GM23338 (cell line): Measurements from ENCODE around the gene AP3D1. TPM values are rescaled to one million over a fixed set of nuclear protein-coding genes. Genes with fewer than 3 reads are reported as not detected.
A peak's percentile ranks its signal among the peaks of the same experiment; 100 is the strongest.

Source experiments
- ATAC-seq: fragments of 200-7000 bp; cut with Tn5 transposase; 3 replicates; pipeline ENCODE4 v1.9.1; 2020
- DNase-seq: peaks from one replicate; pipeline ENCODE4 v3.0.0-alpha.2; 2015; ENCODE audit warnings: low spot score
- H2AFZ ChIP-seq: fragments of 200-600 bp; sonication (generic); 2 replicates; pipeline ENCODE4 v1.8.0; 2016; ENCODE audit warnings: antibody characterized with exemption, mild to moderate bottlenecking, moderate library complexity
- H3F3A ChIP-seq: fragments of 200-600 bp; sonication (generic); replicated peaks from 2 replicates; pipeline ENCODE4 v1.8.0; 2017; ENCODE audit warnings: antibody characterized with exemption, mixed run types, low read depth
- H3K27ac ChIP-seq: fragments of 200-600 bp; sonication (generic); 2 replicates; pipeline ENCODE4 v1.6.1; 2016; ENCODE audit warnings: low read depth
- H3K27me3 ChIP-seq: fragments of 200-600 bp; sonication (generic); 2 replicates; pipeline ENCODE4 v1.8.0; 2016; ENCODE audit warnings: mild to moderate bottlenecking, mixed run types, moderate library complexity; ENCODE audit not compliant: insufficient read depth
- H3K36me3 ChIP-seq: fragments of 200-600 bp; sonication (generic); 2 replicates; pipeline ENCODE4 v1.8.0; 2016; ENCODE audit warnings: mild to moderate bottlenecking; ENCODE audit not compliant: insufficient read depth
- H3K4me1 ChIP-seq: fragments of 200-600 bp; sonication (generic); 2 replicates; pipeline ENCODE4 v1.8.0; 2016; ENCODE audit warnings: mild to moderate bottlenecking, moderate library complexity; ENCODE audit not compliant: insufficient read depth
- H3K4me2 ChIP-seq: fragments of 200-600 bp; sonication (generic); 2 replicates; pipeline ENCODE4 v1.7.1; 2017; ENCODE audit warnings: mixed run types
- H3K4me3 ChIP-seq: fragments of 200-600 bp; sonication (generic); 2 replicates; pipeline ENCODE4 v1.6.1; 2016; ENCODE audit warnings: mixed run types
- H3K79me2 ChIP-seq: fragments of 200-600 bp; sonication (generic); replicated peaks from 2 replicates; pipeline ENCODE4 v1.8.0; 2017; ENCODE audit warnings: mild to moderate bottlenecking; ENCODE audit not compliant: insufficient read depth
- H3K9me2 ChIP-seq: fragments of 200-600 bp; sonication (generic); 2 replicates; pipeline ENCODE4 v1.8.0; 2017; ENCODE audit not compliant: insufficient read depth
- H4K20me1 ChIP-seq: fragments of 200-600 bp; sonication (generic); replicated peaks from 2 replicates; pipeline ENCODE4 v1.8.0; 2017; ENCODE audit warnings: mild to moderate bottlenecking; ENCODE audit not compliant: insufficient read depth
- H3K27ac Mint-ChIP-seq: 2 replicates; pipeline ENCODE4 v1.8.0; 2020; ENCODE audit warnings: inconsistent platforms, mild to moderate bottlenecking, moderate library complexity, mixed read lengths
- H3K27me3 Mint-ChIP-seq: 3 replicates; pipeline ENCODE4 v1.8.0; 2022; ENCODE audit warnings: low read depth, mild to moderate bottlenecking, moderate library complexity, mixed read lengths, inconsistent platforms; ENCODE audit not compliant: insufficient read depth, poor library complexity
- H3K36me3 Mint-ChIP-seq: 3 replicates; pipeline ENCODE4 v1.8.0; 2021; ENCODE audit warnings: low read depth, mild to moderate bottlenecking, inconsistent platforms, moderate library complexity, mixed read lengths
- H3K4me1 Mint-ChIP-seq: 3 replicates; pipeline ENCODE4 v1.8.0; 2020; ENCODE audit warnings: mild to moderate bottlenecking, inconsistent platforms, mixed read lengths
- H3K4me3 Mint-ChIP-seq: 3 replicates; pipeline ENCODE4 v1.8.0; 2021; ENCODE audit warnings: moderate library complexity, mild to moderate bottlenecking, inconsistent platforms, mixed read lengths
- H3K9me3 Mint-ChIP-seq: 3 replicates; pipeline ENCODE4 v1.8.0; 2020; ENCODE audit warnings: moderate library complexity, mild to moderate bottlenecking, inconsistent platforms, mixed read lengths
- ETS1 ChIP-seq: IDR thresholded peaks from 2 replicates; pipeline ENCODE4 v1.6.1; 2016; ENCODE audit warnings: antibody characterized with exemption
- EZH2 ChIP-seq: fragments of 200-600 bp; sonication (generic); IDR thresholded peaks from one replicate; pipeline ENCODE4 v1.8.0; 2017; ENCODE audit warnings: antibody characterized with exemption, mild to moderate bottlenecking, low read depth; ENCODE audit not compliant: unreplicated experiment
- EZH2phosphoT487 ChIP-seq: fragments of 200-600 bp; sonication (generic); IDR thresholded peaks from one replicate; pipeline ENCODE4 v1.8.1; 2018; ENCODE audit warnings: antibody characterized with exemption; ENCODE audit not compliant: unreplicated experiment
- NANOG ChIP-seq: IDR thresholded peaks from 2 replicates; pipeline ENCODE4 v1.6.1; 2016; ENCODE audit warnings: antibody characterized with exemption, borderline replicate concordance
- ZNF331 ChIP-seq: fragments of 250-450 bp; sonication (Bioruptor Pico); IDR thresholded peaks from 2 replicates; pipeline ENCODE4 v1.5.0; 2020; ENCODE audit warnings: low read depth, mild to moderate bottlenecking, moderate library complexity
- ZNF462 ChIP-seq: fragments of 250-450 bp; sonication (Bioruptor Pico); IDR thresholded peaks from 2 replicates; pipeline ENCODE4 v1.5.0; 2020; ENCODE audit warnings: mild to moderate bottlenecking, moderate library complexity
- polyA plus RNA-seq: library from polyadenylated mRNA; unstranded; fragments of >200 nt; fragmentation: Nextera tagmentation; extraction: Ambion mirVana; gene quantifications from 2 replicates; pipeline ENCODE4 v1.2.1, GENCODE V29; 2016
- total RNA-seq: library from RNA; depleted of rRNA; stranded (reverse); fragments of >200 nt; shearing (Covaris generic); gene quantifications from 2 replicates; pipeline ENCODE4 v1.2.3, GENCODE V29; 2014
- TF ChIP-seq, protein P1 (sequence below): IDR thresholded peaks from one replicate; pipeline ENCODE4 v1.6.1; 2018; ENCODE audit warnings: antibody characterized with exemption; ENCODE audit not compliant: unreplicated experiment

The AP3D1 gene
- total and polyA plus RNA-seq, 2 experiments from 2014 or later = 101 to 236 TPM

DNA sequence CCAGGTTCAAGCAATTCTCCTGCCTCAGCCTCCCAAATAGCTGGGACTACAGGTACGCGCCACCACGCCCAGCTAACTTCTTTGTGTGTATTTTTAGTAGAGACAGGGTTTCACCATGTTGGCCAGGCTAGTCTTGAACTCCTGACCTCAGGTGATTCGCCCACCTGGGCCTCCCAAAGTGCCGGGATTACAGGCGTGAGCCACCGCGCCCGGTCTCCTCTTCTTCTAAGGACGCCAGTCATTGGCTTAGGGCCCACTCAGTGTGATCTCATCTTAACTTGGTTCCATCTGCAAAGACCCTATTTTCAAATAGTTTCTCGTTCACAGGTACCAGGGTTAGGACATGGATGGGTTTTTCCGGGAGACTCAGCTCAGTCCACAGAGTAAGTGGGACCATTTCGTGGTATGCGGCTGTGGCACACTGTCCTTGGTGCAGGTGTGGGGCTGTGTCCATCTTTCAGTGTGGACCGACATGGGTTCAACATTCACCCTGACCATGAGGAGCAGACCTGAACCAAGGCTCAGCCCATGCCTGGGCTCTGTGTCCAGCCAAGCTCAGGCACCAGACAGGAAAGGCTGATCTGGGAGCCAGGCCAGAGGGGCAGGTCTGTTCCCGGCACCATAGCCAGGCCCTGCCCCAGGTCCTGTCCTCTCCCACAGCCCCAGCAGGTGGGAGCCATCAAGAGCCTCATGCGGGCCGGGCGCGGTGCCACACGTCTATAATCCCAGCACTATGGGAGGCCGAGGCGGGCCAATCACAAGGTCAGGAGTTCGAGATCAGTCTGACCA lies 97.6 kb downstream of the AP3D1 start:
- H3K4me3 ChIP-seq = no peak overlapping the region
- H3K36me3 Mint-ChIP-seq = no peaks in the 10 kb centered on the region
- peaks cover 8% of the 10 kb centered on the region for H3K27me3 Mint-ChIP-seq
- H3K27ac ChIP-seq = no peak overlapping the region
- no peaks in the 10 kb centered on the region for H3K36me3 ChIP-seq
- H3K9me3 Mint-ChIP-seq = no peaks in the 10 kb centered on the region
- H3K27ac Mint-ChIP-seq = no peak overlapping the region
- H3K27me3 ChIP-seq = no peaks in the 10 kb centered on the region
- H3K79me2 ChIP-seq = peaks cover 19% of the 10 kb centered on the region
- H3K4me1 Mint-ChIP-seq = peaks cover 10% of the 10 kb centered on the region
- H4K20me1 ChIP-seq = peaks cover 10% of the 10 kb centered on the region
- no peak for DNase-seq
- no peaks in the 10 kb centered on the region; the same call in 1 of the 2 replicates for H3K4me1 ChIP-seq
- no peaks in the 10 kb centered on the region for H3K9me2 ChIP-seq
- no peak for ATAC-seq
- no peak overlapping the region for H3K4me2 ChIP-seq
- TF ChIP-seq EZH2 = no peak
- TF ChIP-seq EZH2phosphoT487 = no peak
- H2AFZ ChIP-seq = no peak overlapping the region
- no peak overlapping the region for H3K4me3 Mint-ChIP-seq
- H3F3A ChIP-seq = 0 out of 2 replicates have a peak, but pooled peaks cover 3% of the 10 kb centered on the region

GRCh38 chr19:2051773-2052704 lies 99.3 kb downstream of the AP3D1 start:
- Mint-ChIP-seq H3K4me3 (peak overlapping the region; percentile 62), H3K4me1 (peaks cover 7% of the 10 kb centered on the region), H3K27ac (no peak overlapping the region), H3K9me3 (no peaks in the 10 kb centered on the region), H3K36me3 (no peaks in the 10 kb centered on the region), H3K27me3 (peaks cover 8% of the 10 kb centered on the region)
- Histone ChIP-seq H3K4me2 (peak overlapping the region; percentile 76; the same call in 1 of the 2 replicates), H3K36me3 (no peaks in the 10 kb centered on the region), H4K20me1 (peaks cover 10% of the 10 kb centered on the region), H3K79me2 (peaks cover 29% of the 10 kb centered on the region), H2AFZ (0 out of 2 replicates have a peak overlapping the region, but pooled peaks have one; percentile 28), H3K27me3 (no peaks in the 10 kb centered on the region), H3K4me3 (peak overlapping the region; percentile 51; the same call in 1 of the 2 replicates), H3F3A (0 out of 2 replicates have a peak, but pooled peaks cover 3% of the 10 kb centered on the region), H3K4me1 (no peaks in the 10 kb centered on the region; the same call in 1 of the 2 replicates), H3K27ac (0 out of 2 replicates have a peak overlapping the region, but pooled peaks have one; percentile 59), H3K9me2 (no peaks in the 10 kb centered on the region)
- ATAC-seq (no peak), DNase-seq (no peak)
- TF ChIP-seq ZNF331 (CRISPR knock-in tag) (no peak), NANOG (no peak), ETS1 (no peak), EZH2 (no peak), ZNF462 (CRISPR knock-in tag) (no peak)
- TF ChIP-seq, protein P1, sequence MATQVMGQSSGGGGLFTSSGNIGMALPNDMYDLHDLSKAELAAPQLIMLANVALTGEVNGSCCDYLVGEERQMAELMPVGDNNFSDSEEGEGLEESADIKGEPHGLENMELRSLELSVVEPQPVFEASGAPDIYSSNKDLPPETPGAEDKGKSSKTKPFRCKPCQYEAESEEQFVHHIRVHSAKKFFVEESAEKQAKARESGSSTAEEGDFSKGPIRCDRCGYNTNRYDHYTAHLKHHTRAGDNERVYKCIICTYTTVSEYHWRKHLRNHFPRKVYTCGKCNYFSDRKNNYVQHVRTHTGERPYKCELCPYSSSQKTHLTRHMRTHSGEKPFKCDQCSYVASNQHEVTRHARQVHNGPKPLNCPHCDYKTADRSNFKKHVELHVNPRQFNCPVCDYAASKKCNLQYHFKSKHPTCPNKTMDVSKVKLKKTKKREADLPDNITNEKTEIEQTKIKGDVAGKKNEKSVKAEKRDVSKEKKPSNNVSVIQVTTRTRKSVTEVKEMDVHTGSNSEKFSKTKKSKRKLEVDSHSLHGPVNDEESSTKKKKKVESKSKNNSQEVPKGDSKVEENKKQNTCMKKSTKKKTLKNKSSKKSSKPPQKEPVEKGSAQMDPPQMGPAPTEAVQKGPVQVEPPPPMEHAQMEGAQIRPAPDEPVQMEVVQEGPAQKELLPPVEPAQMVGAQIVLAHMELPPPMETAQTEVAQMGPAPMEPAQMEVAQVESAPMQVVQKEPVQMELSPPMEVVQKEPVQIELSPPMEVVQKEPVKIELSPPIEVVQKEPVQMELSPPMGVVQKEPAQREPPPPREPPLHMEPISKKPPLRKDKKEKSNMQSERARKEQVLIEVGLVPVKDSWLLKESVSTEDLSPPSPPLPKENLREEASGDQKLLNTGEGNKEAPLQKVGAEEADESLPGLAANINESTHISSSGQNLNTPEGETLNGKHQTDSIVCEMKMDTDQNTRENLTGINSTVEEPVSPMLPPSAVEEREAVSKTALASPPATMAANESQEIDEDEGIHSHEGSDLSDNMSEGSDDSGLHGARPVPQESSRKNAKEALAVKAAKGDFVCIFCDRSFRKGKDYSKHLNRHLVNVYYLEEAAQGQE = no peak
